AML-193 (cell line): ENCODE data around the gene KRTAP4-1.
"Not testable (repeated sequence)": the region's sequence is repeated elsewhere in the genome, so short reads cannot be mapped to it uniquely, and the experiment has no call there.

Experiments used
- DNase-seq, 2 experiments: peaks; one replicate each; lab custom pipeline; 2025; lab: John Stamatoyannopoulos, UW

KRTAP4-1 gene

GRCh38 chr17:41184480-41184961 is at the start of gene KRTAP4-1:
Gene KRTAP4-1 (minus strand): TSS chr17:41184911. CDS start chr17:41184854, 57 bp downstream.
- no peak for DNase-seq

DNA sequence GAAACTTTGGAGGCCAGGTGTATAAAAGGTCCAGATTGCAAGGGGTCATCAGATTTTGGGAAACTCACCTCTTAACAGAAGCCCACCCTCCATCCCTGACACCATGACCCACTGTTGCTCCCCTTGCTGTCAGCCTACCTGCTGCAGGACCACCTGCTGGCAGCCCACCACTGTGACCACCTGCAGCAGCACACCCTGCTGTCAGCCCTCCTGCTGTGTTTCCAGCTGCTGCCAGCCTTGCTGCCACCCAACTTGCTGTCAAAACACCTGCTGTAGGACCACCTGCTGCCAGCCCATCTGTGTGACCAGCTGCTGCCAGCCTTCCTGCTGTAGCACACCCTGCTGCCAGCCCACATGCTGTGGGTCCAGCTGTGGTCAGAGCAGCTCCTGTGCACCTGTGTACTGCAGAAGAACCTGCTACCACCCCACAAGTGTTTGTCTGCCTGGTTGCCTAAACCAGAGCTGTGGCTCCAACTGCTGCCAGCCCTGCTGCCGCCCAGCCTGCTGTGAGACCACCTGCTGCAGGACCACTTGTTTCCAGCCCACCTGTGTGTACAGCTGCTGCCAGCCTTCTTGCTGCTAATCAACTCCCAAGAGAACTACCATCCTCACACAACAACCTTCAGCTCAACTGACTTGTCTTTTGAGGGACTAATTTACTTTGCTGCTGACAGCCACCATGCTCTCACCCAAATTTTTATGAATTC is 47.8 kb upstream of the KRTAP4-1 start, which contains the start of gene KRTAP9-3:
Gene KRTAP9-3 (plus strand): TSS at position 51 of the 707 bp plus-strand sequence. CDS start 53 bp downstream, at position 104.
- DNase-seq = not testable (repeated sequence)

- DNase-seq = no peak
Observed at GRCh38 chr17:41231731-41232130, 47.0 kb upstream of the KRTAP4-1 start.

DNA sequence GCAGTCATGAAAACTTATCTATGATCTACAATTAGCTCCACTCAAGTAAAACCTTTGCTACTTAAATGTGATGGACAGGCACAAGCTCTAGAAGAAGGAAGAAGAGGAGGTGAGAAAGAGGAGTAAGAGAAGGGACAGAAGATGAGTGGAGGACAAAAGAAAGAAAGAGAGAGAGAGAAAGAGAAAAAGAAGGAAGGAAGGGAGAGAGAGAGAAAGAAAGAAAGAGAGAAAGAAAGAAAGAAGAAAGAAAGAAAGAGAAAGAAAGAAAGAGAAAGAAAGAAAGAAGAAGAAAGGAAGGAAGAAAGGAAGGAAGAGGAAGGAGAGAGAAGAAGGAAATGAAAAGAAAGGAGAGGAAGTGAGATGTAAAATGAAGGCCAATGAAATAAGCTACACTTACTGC is 45.4 kb upstream of the KRTAP4-1 start:
- no peak for DNase-seq

DNA sequence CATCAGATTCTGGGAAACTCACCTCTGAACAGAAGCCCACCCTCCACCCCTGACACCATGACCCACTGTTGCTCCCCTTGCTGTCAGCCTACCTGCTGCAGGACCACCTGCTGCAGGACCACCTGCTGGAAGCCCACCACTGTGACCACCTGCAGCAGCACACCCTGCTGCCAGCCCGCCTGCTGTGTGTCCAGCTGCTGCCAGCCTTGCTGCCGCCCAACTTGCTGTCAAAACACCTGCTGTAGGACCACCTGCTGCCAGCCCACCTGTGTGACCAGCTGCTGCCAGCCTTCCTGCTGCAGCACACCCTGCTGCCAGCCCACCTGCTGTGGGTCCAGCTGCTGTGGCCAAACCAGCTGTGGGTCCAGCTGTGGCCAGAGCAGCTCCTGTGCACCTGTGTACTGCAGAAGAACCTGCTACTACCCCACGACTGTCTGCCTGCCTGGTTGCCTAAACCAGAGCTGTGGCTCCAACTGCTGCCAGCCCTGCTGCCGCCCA is 41.9 kb upstream of the KRTAP4-1 start, which contains the start of gene KRTAP9-2:
Gene KRTAP9-2 (plus strand): TSS at position 51 of the 498 bp plus-strand sequence. CDS start 7 bp downstream, at position 58.
- DNase-seq = not testable (repeated sequence)

- no peak for DNase-seq
Observed at GRCh38 chr17:41226051-41226450, 41.3 kb upstream of the KRTAP4-1 start.

DNA sequence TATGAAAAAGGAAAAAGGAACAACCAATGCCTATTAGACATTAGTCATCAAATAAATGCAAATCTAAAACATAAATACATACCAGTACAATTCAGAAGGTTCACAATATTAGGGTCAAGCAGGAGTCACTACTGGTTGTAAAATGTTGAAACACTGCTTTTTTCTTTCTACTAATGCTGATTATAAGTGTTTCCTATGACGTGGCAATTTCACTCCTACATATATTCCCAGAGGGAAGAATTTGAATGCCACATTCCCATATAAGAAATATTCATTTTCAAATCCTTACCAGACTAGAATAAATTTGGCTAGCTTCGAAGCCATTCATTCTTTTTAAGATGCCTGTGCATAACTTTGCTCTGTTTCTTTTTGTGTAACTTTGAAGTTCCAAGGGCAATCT is 39.1 kb upstream of the KRTAP4-1 start:
- no peak for DNase-seq

DNA sequence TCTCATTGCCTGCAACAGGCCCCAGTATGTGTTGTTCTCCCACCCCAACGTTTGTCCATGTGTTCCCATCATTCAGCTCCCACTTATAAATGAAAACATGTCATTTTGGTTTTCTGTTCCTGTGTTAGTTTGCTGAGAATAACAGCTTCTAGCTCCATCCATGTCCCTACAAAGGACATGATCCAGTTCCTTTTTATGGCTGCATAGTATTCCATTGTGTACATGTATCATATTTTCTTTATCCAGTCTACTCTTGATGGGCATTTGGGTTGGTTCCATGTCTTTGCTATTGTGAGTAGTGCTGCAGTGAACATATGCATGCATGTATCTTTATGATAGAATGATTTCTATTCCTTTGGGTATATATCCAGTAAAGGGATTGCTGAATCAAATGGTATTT is 31.0 kb upstream of the KRTAP4-1 start:
- no peak for DNase-seq

GRCh38 chr17:41212524-41213169 is 27.9 kb upstream of the KRTAP4-1 start:
- DNase-seq = no peak

DNA sequence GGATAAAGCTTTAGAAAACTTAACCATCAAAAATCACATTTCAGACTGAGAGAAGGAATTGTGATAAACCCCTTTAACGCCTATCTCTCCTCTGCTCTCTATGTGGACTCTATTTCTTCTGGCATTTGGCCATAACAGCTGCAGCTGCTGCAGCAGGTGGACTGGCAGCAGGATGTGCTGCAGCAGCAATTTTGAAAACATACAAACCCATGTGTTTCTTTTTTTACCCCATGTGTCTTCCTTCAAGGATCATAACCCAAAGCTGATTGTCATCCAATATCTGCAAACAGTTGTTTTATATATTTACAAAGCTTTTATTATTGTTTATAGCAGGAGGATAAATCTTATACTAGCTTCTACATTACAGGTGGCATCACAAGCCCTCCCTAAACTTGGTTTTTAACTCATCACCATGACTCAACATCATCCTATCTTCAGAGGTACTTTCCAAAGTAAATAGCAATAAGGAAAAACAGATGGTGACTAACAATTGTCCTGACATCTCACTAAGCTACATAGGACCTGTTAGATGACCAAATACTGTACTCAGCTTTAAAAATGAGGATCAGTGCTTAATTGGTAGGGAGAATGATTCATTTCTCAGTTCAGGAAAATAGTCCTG is 27.2 kb upstream of the KRTAP4-1 start:
- no peak for DNase-seq

- no peak for DNase-seq
Observed at GRCh38 chr17:41199421-41200078, 14.8 kb upstream of the KRTAP4-1 start.

DNA sequence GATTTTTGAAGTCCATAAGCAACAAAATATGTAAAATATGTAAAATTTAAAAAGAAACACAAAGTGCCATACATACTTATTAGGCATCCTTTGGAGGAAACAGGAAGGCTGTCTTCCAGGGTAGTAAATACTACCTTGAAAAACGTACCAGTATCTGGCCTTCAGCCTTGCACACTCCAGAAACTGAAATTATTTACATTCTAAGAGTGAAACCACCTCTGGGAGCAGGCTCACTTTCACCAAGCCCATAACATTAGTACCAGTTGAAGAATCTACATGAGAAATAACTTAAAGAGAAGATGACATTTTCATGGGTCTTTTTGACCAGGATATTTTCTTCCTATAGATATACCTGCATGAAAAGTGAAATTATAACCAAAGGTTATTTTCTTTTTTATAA is 11.4 kb upstream of the KRTAP4-1 start:
- no peak for DNase-seq

DNA sequence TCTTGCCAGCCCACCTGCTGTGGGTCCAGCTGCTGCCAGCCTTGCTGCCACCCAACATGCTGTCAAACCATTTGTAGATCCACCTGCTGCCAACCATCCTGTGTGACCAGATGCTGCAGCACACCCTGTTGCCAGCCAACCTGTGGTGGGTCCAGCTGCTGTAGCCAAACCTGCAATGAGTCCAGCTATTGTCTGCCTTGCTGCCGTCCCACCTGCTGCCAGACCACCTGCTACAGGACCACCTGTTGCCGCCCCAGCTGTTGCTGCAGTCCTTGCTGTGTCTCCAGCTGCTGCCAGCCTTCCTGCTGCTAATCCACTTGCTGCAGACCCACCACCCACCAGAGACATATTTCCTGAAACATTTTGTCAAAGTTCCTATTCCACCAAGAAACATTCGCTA is 5.6 kb upstream of the KRTAP4-1 start:
- DNase-seq = no peak

- not testable (repeated sequence) for DNase-seq
Observed at GRCh38 chr17:41189837-41190318, 5.2 kb upstream of the KRTAP4-1 start, which contains the start of gene KRTAP9-1. Gene KRTAP9-1 (plus strand): TSS chr17:41189887. CDS start chr17:41189887, 0 bp downstream.

GRCh38 chr17:41186872-41187271 is 2.2 kb upstream of the KRTAP4-1 start:
- DNase-seq = no peak

DNA sequence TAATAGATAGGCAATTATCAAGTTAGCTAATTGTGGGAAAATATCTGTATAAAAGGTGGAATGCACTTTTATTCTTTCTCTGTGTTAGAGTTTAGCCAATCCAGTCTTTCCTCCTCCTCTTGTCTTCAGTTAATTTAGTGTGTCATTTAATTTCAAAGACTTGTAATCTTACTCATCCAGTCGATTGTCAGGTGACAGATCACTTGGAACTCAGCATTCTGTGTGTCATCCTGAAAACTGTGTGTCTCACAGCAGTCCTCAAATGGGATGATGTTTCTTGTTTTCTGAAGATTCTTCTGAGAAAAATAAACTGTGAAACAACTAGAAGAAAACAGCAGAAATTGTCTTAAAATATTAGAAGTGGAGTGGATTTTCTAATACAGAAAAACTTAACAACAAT is 290 bp upstream of the KRTAP4-1 start:
- no peak for DNase-seq

- DNase-seq = no peak
Observed at GRCh38 chr17:41178843-41179616, 5.7 kb downstream of the KRTAP4-1 start.

- DNase-seq = no peak
Observed at GRCh38 chr17:41178341-41178740, 6.4 kb downstream of the KRTAP4-1 start.

GRCh38 chr17:41177727-41178271 is 6.9 kb downstream of the KRTAP4-1 start, which contains the start of gene KRTAP4-2:
Gene KRTAP4-2 (minus strand): TSS chr17:41178221. CDS start chr17:41178164, 57 bp downstream.
- DNase-seq = no peak

GRCh38 chr17:41176744-41177387 is 7.8 kb downstream of the KRTAP4-1 start:
- no peak for DNase-seq
